ENCODE measurements around the gene TADA1. TPM values are rescaled to one million over a fixed set of nuclear protein-coding genes. Genes with fewer than 3 reads are reported as not detected.

The TADA1 gene
- total and polyA plus RNA-seq, 9 donors, result 9.8 to 15.0 (median 11.5) TPM

- DNase-seq, result no peak
Measured at GRCh38 chr1:166819974-166820373, 56.1 kb downstream of the TADA1 start.

GRCh38 chr1:166814611-166815010, 61.5 kb downstream of the TADA1 start:
- TF ChIP-seq POLR2A (IDR thresholded peaks at IDR 0.05) (no peak), CTCF (IDR thresholded peaks at IDR 0.05) (no peak), EP300 (IDR thresholded peaks at IDR 0.05) (no peak)
- H3K36me3 ChIP-seq, result no peaks in the 10 kb centered on the region
- no peak for DNase-seq
- H3K27me3 ChIP-seq, result no peaks in the 10 kb centered on the region
- H3K27ac ChIP-seq, result no peak overlapping the region
- intact Hi-C loops (cut with DNase I), result no loop called here
- H3K9me3 ChIP-seq, result no peaks in the 10 kb centered on the region
- WGBS, 3 donors, result 5 to 24% (median 9%) methylated on average over 2 of the region's 2 CpGs
- H3K4me1 ChIP-seq (ENCODE audit: insufficient read depth), result no peaks in the 10 kb centered on the region
- H3K4me3 ChIP-seq, result no peak overlapping the region

More at GRCh38 chr1:166819974-166820373, 56.1 kb downstream of the TADA1 start:
- no peak overlapping the region for H3K4me3 ChIP-seq
- no peaks in the 10 kb centered on the region for H3K9me3 ChIP-seq
- intact Hi-C loops (cut with DNase I), result no loop called here
- TF ChIP-seq EP300 (IDR thresholded peaks at IDR 0.05) (no peak), POLR2A (IDR thresholded peaks at IDR 0.05) (no peak), CTCF (IDR thresholded peaks at IDR 0.05) (no peak)
- no peaks in the 10 kb centered on the region for H3K4me1 ChIP-seq (ENCODE audit: insufficient read depth)
- H3K27ac ChIP-seq, result no peak overlapping the region
- H3K27me3 ChIP-seq, result no peaks in the 10 kb centered on the region
- WGBS, 3 donors, result 67 to 72% (median 70%) methylated on average over 2 of the region's 2 CpGs
- no peaks in the 10 kb centered on the region for H3K36me3 ChIP-seq

- WGBS, 3 donors, result 6 to 31% (median 6%) methylated on average over 2 of the region's 2 CpGs
Measured at GRCh38 chr1:166813508-166814223, 62.4 kb downstream of the TADA1 start.

GRCh38 chr1:166811691-166812090, 64.4 kb downstream of the TADA1 start:
- DNase-seq, result no peak
- TF ChIP-seq POLR2A (IDR thresholded peaks at IDR 0.05) (no peak), CTCF (IDR thresholded peaks at IDR 0.05) (no peak), EP300 (IDR thresholded peaks at IDR 0.05) (no peak)
- intact Hi-C loops (cut with DNase I), result no loop called here
- no peaks in the 10 kb centered on the region for H3K9me3 ChIP-seq
- no peak overlapping the region for H3K4me3 ChIP-seq
- no peaks in the 10 kb centered on the region for H3K27me3 ChIP-seq
- H3K27ac ChIP-seq, result no peak overlapping the region
- H3K4me1 ChIP-seq (ENCODE audit: insufficient read depth), result no peaks in the 10 kb centered on the region
- no peaks in the 10 kb centered on the region for H3K36me3 ChIP-seq
- 33 to 45% (median 41%) methylated on average over 2 of the region's 2 CpGs for WGBS, 3 donors

More at GRCh38 chr1:166813508-166814223, 62.4 kb downstream of the TADA1 start:
- TF ChIP-seq POLR2A (IDR thresholded peaks at IDR 0.05) (no peak), CTCF (IDR thresholded peaks at IDR 0.05) (no peak), EP300 (IDR thresholded peaks at IDR 0.05) (no peak)
- intact Hi-C loops (cut with DNase I), result no loop called here
- DNase-seq, result no peak
- Histone ChIP-seq H3K27me3 (no peaks in the 10 kb centered on the region), H3K36me3 (no peaks in the 10 kb centered on the region), H3K27ac (no peak overlapping the region), H3K4me3 (no peak overlapping the region), H3K9me3 (no peaks in the 10 kb centered on the region), H3K4me1 (ENCODE audit: insufficient read depth) (no peaks in the 10 kb centered on the region)
